Vagina (tissue), 2 donors: ENCODE results near the gene PEBP1. TPM values are rescaled to one million over a fixed set of nuclear protein-coding genes. Genes with fewer than 3 reads are reported as not detected.

Source experiments
- DNase-seq, 2 donors: peaks; one replicate each; pipeline ENCODE4 v3.0.0-alpha.2; 2017; ENCODE audit errors: extremely low spot score in 2 of 2
- H3K27ac ChIP-seq: fragments of 200-600 bp; sonication (generic); one replicate; pipeline ENCODE4 v1.5.1; 2019
- H3K27me3 ChIP-seq: fragments of 200-600 bp; sonication (generic); one replicate; pipeline ENCODE4 v1.5.1; 2019
- H3K36me3 ChIP-seq, 2 donors: fragments of 200-600 bp; sonication (generic); one replicate each; pipeline ENCODE4 v1.5.1; 2017 to 2019
- H3K4me1 ChIP-seq: fragments of 200-600 bp; sonication (generic); one replicate; pipeline ENCODE4 v1.5.1; 2019
- H3K4me3 ChIP-seq, 2 donors: fragments of 200-600 bp; sonication (generic); 1 replicate in 1 of 2; 2 replicates in 1 of 2; pipeline ENCODE4 v1.5.1; 2016 to 2019
- H3K9me3 ChIP-seq: fragments of 200-600 bp; sonication (generic); one replicate; pipeline ENCODE4 v1.5.1; 2019
- CTCF ChIP-seq, 3 experiments: fragments of 450-650 bp in 2 of 3; fragments of 200-600 bp in 1 of 3; sonication (generic) in 1 of 3; IDR thresholded peaks; one replicate each; pipeline ENCODE4 v1.5.1; 2017 to 2019; ENCODE audit warnings: antibody characterized with exemption in 3 of 3, mild to moderate bottlenecking in 2 of 3, moderate library complexity in 2 of 3
- POLR2A ChIP-seq, 2 donors: fragments of 450-650 bp; IDR thresholded peaks; one replicate each; pipeline ENCODE4 v1.6.1; 2017; ENCODE audit warnings: antibody characterized with exemption in 2 of 2, mild to moderate bottlenecking in 2 of 2, moderate library complexity in 2 of 2
- POLR2AphosphoS5 ChIP-seq, 2 donors: sonication (generic); formaldehyde crosslinking; IDR thresholded peaks; one replicate each; pipeline ENCODE4 v1.9.0; 2017; ENCODE audit warnings: antibody characterized with exemption in 2 of 2, mild to moderate bottlenecking in 2 of 2, low read depth in 1 of 2; ENCODE audit not compliant: insufficient read depth in 1 of 2
- intact Hi-C: fragments of 100-400 bp; cut with DNase I; formaldehyde crosslinking; loops from one replicate; pipeline ENCODE4 v1.15.1; 2023
- total RNA-seq: library from RNA; depleted of rRNA; stranded (reverse); fragments of >200 nt; gene quantifications from one replicate; pipeline ENCODE4 v1.2.3, GENCODE V29; 2016

PEBP1 gene
- total RNA-seq, 1 donor from 2014 or later = 167 TPM

- intact Hi-C loops = no loop called here
- no peaks in the 10 kb centered on the region for H3K36me3 ChIP-seq
- DNase-seq = no peak
- H3K4me1 ChIP-seq = peaks cover 19% of the 10 kb centered on the region
- no peaks in the 10 kb centered on the region for H3K27me3 ChIP-seq
- no peaks in the 10 kb centered on the region for H3K9me3 ChIP-seq
- H3K4me3 ChIP-seq = peak within 1 kb of the TSS; percentile 60 to 97
- TF ChIP-seq CTCF (IDR thresholded peaks at IDR 0.05) = no peak
- TF ChIP-seq POLR2AphosphoS5 (IDR thresholded peaks at IDR 0.05; ENCODE audit: insufficient read depth in 1 of 2, low read depth in 1 of 2) = peak in 1 of 2 donors; percentile 55
- peak in 1 of 2 donors; percentile 36 for TF ChIP-seq POLR2A (IDR thresholded peaks at IDR 0.05)
- peak within 1 kb of the TSS; percentile 85 for H3K27ac ChIP-seq
Measured at GRCh38 chr12:118103601-118104382, 32.1 kb upstream of the PEBP1 start, which contains the start of gene VSIG10. TSS of gene VSIG10 (minus strand) at chr12:118104011. CDS start at chr12:118103671, 340 bp downstream.

DNA sequence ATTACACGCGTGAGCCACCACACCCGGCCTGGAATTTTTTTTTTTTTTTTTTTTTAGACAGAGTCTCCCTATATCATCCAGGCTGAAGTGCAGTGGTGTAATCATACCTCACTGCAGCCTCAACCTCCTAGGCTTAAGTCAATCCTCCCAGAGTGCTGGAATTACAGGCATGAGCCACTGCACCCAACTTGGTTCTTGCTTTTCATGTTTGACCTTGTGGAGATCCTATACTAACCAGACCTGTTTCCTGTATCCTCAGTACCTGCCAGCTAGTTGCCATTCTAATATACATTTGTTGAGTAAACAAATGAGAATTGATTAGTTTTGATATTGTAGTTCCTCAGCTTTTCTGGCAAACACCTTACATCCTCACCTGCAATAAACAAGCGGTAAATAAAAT, 28.9 kb upstream of the PEBP1 start:
- H3K4me1 ChIP-seq = peaks cover 19% of the 10 kb centered on the region
- H3K36me3 ChIP-seq = no peaks in the 10 kb centered on the region
- no peaks in the 10 kb centered on the region for H3K27me3 ChIP-seq
- DNase-seq = no peak
- no peak overlapping the region for H3K27ac ChIP-seq
- H3K4me3 ChIP-seq = no peak overlapping the region
- H3K9me3 ChIP-seq = no peaks in the 10 kb centered on the region
- intact Hi-C loops = no loop called here
- TF ChIP-seq POLR2AphosphoS5 (IDR thresholded peaks at IDR 0.05; ENCODE audit: insufficient read depth in 1 of 2, low read depth in 1 of 2) (no peak), POLR2A (IDR thresholded peaks at IDR 0.05) (no peak), CTCF (IDR thresholded peaks at IDR 0.05) (no peak)

DNA sequence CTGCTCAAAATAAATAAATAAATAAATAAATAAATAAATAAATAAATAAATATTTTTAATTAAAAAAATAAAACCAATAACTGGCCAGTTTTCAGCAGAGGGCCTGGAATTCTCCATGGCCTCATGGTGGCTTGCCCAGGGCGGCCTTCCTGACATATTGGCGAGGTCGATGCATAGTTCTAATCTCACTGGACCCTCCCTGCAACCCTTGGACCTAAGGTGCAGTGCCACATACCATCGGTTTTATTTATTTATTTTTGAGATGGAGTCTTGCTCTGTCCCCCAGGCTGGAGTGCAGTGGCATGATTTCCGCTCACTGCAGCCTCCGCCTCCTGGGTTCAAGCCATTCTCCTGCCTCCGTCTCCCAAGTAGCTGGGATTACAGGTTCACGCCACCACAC, 28.2 kb upstream of the PEBP1 start:
- Histone ChIP-seq H3K36me3 (no peaks in the 10 kb centered on the region), H3K9me3 (no peaks in the 10 kb centered on the region), H3K27me3 (no peaks in the 10 kb centered on the region), H3K27ac (no peak overlapping the region), H3K4me3 (no peak overlapping the region), H3K4me1 (peaks cover 13% of the 10 kb centered on the region)
- intact Hi-C loops = no loop called here
- DNase-seq = no peak
- TF ChIP-seq CTCF (IDR thresholded peaks at IDR 0.05) (no peak), POLR2AphosphoS5 (IDR thresholded peaks at IDR 0.05; ENCODE audit: insufficient read depth in 1 of 2, low read depth in 1 of 2) (no peak), POLR2A (IDR thresholded peaks at IDR 0.05) (no peak)

DNA sequence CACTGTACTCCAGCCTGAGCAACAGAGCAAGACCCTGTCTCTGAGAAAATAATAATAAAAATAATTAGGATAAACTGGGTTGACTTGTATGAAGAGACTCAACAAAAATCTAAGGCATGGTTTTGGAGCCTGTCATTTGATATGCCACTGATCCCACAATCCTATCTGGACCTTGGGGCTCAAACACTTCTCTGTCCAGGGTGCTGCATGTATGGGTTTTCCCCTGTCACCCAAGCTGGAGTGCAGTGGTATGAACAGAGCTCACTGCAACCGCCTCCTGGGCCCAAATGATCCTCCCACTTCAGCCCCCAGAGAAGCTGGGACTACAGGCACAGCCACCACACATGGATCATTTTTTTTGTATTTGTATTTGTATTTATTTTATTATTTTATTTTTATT, 26.8 kb upstream of the PEBP1 start:
- Histone ChIP-seq H3K9me3 (no peaks in the 10 kb centered on the region), H3K4me1 (peaks cover 7% of the 10 kb centered on the region), H3K4me3 (no peak overlapping the region), H3K27me3 (no peaks in the 10 kb centered on the region), H3K27ac (no peak overlapping the region), H3K36me3 (no peaks in the 10 kb centered on the region)
- DNase-seq = no peak
- TF ChIP-seq POLR2A (IDR thresholded peaks at IDR 0.05) = no peak
- TF ChIP-seq CTCF (IDR thresholded peaks at IDR 0.05) = no peak
- TF ChIP-seq POLR2AphosphoS5 (IDR thresholded peaks at IDR 0.05; ENCODE audit: insufficient read depth in 1 of 2, low read depth in 1 of 2) = no peak
- intact Hi-C loops = no loop called here

GRCh38 chr12:118119449-118119879, 16.5 kb upstream of the PEBP1 start:
- DNase-seq = no peak
- no peak for TF ChIP-seq POLR2A (IDR thresholded peaks at IDR 0.05)
- no peak for TF ChIP-seq CTCF (IDR thresholded peaks at IDR 0.05)
- no peak for TF ChIP-seq POLR2AphosphoS5 (IDR thresholded peaks at IDR 0.05; ENCODE audit: insufficient read depth in 1 of 2, low read depth in 1 of 2)
- Histone ChIP-seq H3K27ac (no peak overlapping the region), H3K4me1 (no peaks in the 10 kb centered on the region), H3K4me3 (no peak overlapping the region), H3K36me3 (no peaks in the 10 kb centered on the region), H3K9me3 (no peaks in the 10 kb centered on the region), H3K27me3 (no peaks in the 10 kb centered on the region)
- intact Hi-C loops = no loop called here
